Adipocyte (in vitro differentiated cells): ENCODE measurements around the gene ATP5ME.
"Not testable (repeated sequence)": the region's sequence is repeated elsewhere in the genome, so short reads cannot be mapped to it uniquely, and the experiment has no call there.

Experiments
- DNase-seq: peaks from one replicate; pipeline ENCODE4 v3.0.0-alpha.2; 2015; ENCODE audit warnings: low read depth
- H3K27me3 ChIP-seq: replicated peaks from 2 replicates; pipeline ENCODE4 v1.7.0; 2013; ENCODE audit warnings: mild to moderate bottlenecking, low read length, moderate library complexity; ENCODE audit not compliant: control insufficient read depth, insufficient read depth
- H3K36me3 ChIP-seq: 2 replicates; pipeline ENCODE4 v1.7.0; 2013; ENCODE audit warnings: low read length, mild to moderate bottlenecking, moderate library complexity; ENCODE audit not compliant: control insufficient read depth, insufficient read depth, severe bottlenecking
- H3K4me1 ChIP-seq: 2 replicates; pipeline ENCODE4 v1.7.0; 2013; ENCODE audit warnings: mild to moderate bottlenecking, low read length, moderate library complexity; ENCODE audit not compliant: control insufficient read depth, insufficient read depth
- H3K4me3 ChIP-seq: 2 replicates; pipeline ENCODE4 v1.7.0; 2013; ENCODE audit warnings: mild to moderate bottlenecking, low read length, moderate library complexity
- H3K9ac ChIP-seq: 2 replicates; pipeline ENCODE4 v1.7.0; 2013; ENCODE audit warnings: mild to moderate bottlenecking, low read length, moderate library complexity
- H3K9me3 ChIP-seq: 2 replicates; pipeline ENCODE4 v1.7.0; 2013; ENCODE audit warnings: mild to moderate bottlenecking, low read length, moderate library complexity; ENCODE audit not compliant: control insufficient read depth

ATP5ME gene

DNA sequence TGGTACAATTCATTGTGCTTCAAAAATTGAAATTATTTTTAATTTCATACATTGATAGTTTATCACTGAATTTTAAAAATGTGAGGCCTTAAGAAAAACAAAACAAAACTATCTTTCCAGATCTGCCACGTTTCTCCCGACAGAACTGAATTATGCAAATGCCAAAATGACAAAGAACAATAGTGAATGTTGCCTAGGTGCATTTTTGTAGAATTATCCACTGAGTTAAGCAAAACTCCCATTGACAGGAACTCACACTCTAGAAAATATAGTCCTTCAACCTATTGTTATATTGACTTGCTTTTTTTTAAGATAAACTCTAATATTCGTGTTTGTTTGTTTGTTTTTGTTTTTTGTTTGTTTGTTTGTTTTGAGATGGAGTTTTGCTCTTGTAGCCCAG is 38.0 kb upstream of the ATP5ME start:
- no peak for DNase-seq
- H3K4me3 ChIP-seq: no peak overlapping the region
- H3K9me3 ChIP-seq: no peaks in the 10 kb centered on the region
- H3K27me3 ChIP-seq: no peaks in the 10 kb centered on the region
- H3K4me1 ChIP-seq: peaks cover 15% of the 10 kb centered on the region
- no peak overlapping the region for H3K9ac ChIP-seq
- no peaks in the 10 kb centered on the region for H3K36me3 ChIP-seq

DNA sequence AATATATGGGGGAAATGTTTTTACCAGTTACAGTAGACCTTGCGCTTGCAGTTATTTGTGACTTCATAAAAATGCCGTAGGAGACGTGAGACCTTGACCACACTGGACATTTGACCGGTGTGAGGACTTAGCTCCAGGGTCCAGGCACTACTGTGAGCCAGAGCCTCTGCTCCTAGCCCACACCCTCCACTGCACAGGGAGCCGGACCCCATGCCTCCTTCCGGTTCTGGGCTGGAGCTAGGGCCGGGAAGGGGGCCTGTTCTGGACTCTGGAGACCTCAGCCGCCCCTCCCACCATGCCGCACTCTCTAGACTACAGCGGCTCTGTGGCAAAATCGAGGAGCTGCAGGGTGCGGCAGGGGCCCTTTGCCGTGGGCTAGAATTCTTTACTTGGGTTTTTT is 36.8 kb upstream of the ATP5ME start:
- H3K4me1 ChIP-seq: peaks cover 19% of the 10 kb centered on the region
- H3K9me3 ChIP-seq: no peaks in the 10 kb centered on the region
- no peak overlapping the region for H3K9ac ChIP-seq
- DNase-seq: no peak
- H3K4me3 ChIP-seq: no peak overlapping the region
- no peaks in the 10 kb centered on the region for H3K36me3 ChIP-seq
- no peaks in the 10 kb centered on the region for H3K27me3 ChIP-seq

DNA sequence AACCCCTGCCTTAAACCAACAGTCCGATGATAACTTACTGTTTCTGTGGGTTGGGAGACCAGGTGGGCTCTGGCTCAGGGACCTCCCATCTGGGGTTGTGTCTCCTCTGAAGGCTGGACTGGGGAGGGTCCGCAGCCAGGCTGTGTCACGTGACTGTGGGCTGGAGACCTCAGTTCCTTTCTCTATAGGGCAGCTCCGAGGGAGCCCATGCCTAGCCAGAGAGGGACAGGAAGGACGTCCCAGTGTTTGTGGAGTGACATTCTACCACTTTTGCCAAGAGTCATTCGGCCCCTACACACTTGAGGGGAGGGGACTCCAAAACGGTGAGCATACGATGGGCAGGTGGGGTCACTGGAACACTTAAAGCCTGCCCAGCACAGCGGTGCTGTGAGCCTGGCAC is 36.0 kb upstream of the ATP5ME start:
- no peak for DNase-seq
- Histone ChIP-seq H3K9me3 (no peaks in the 10 kb centered on the region), H3K27me3 (no peaks in the 10 kb centered on the region), H3K36me3 (no peaks in the 10 kb centered on the region), H3K9ac (no peak overlapping the region), H3K4me3 (no peak overlapping the region), H3K4me1 (peaks cover 21% of the 10 kb centered on the region)

DNA sequence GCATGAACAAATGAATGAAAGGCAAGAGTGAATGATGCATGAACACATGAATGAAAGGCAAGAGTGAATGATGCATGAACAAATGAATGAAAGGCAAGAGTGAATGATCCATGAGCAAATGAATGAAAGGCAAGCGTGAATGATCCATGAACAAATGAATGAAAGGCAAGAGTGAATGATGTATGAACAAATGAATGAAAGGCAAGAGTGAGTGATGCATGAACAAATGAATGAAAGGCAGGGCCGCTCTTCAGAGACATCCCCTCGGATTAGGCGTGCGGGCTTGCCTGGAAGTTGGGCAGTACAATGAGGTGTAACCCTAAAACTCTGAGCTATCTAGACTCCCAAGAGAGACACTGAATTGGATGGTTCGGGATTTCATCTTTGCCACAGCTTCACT is 35.3 kb upstream of the ATP5ME start:
- Histone ChIP-seq H3K36me3 (no peaks in the 10 kb centered on the region), H3K27me3 (no peaks in the 10 kb centered on the region), H3K9me3 (no peaks in the 10 kb centered on the region), H3K4me3 (no peak overlapping the region), H3K4me1 (peaks cover 23% of the 10 kb centered on the region), H3K9ac (no peak overlapping the region)
- DNase-seq: no peak

DNA sequence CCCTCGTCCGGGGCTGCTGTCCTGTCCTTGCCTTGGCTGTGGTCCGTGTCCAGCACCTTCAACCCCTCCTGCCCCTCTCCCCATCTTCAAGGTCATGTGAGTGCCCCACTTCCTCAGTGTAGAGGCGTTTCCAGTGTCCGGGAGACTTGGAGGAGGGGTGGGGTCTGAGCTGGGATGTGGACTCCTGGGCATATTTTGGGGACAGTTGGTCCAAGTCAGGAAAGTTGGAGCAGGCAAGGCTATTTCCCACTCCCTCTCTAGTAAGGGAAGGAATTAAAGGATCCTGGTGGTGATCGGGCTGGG is 34.5 kb upstream of the ATP5ME start:
- Histone ChIP-seq H3K9ac (no peak overlapping the region), H3K27me3 (no peaks in the 10 kb centered on the region), H3K4me3 (peak overlapping the region; percentile 55), H3K4me1 (peaks cover 23% of the 10 kb centered on the region), H3K36me3 (no peaks in the 10 kb centered on the region), H3K9me3 (no peaks in the 10 kb centered on the region)
- DNase-seq: no peak

DNA sequence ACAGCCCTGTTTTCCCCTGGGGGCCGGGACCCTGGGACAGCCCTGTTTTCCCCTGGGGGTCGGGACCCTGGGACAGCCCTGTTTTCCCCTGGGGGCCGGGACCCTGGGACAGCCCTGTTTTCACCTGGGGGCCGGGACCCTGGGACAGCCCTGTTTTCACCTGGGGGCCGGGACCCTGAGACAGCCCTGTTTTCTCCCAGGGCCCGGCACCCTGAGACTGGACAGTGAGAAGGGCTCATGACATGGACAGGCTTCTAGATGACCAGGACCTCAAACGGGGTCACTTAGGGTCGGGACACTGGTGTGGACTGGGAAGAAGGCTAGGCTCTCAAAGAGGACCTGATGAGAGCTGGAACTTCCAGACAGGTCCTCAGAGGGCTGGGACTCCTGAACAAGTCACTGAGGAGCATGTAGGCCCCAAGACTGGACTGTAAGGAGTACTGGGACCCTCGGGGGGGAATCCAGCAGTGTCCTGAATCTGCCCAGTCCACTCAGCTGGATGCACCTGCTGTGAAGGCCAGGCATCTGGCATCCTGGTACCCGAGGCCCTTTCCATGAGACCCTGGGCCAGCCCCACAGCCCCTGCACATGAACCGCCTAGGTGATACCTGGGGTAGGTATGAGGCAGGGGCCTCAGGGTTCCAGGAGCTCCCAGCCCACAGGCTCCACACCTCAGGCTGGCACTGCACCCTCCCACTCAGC is 34.0 kb upstream of the ATP5ME start:
- no peak for DNase-seq
- no peaks in the 10 kb centered on the region for H3K9me3 ChIP-seq
- no peaks in the 10 kb centered on the region for H3K36me3 ChIP-seq
- H3K4me3 ChIP-seq: peak overlapping the region; percentile 55
- H3K9ac ChIP-seq: no peak overlapping the region
- H3K4me1 ChIP-seq: peaks cover 23% of the 10 kb centered on the region
- H3K27me3 ChIP-seq: no peaks in the 10 kb centered on the region

DNA sequence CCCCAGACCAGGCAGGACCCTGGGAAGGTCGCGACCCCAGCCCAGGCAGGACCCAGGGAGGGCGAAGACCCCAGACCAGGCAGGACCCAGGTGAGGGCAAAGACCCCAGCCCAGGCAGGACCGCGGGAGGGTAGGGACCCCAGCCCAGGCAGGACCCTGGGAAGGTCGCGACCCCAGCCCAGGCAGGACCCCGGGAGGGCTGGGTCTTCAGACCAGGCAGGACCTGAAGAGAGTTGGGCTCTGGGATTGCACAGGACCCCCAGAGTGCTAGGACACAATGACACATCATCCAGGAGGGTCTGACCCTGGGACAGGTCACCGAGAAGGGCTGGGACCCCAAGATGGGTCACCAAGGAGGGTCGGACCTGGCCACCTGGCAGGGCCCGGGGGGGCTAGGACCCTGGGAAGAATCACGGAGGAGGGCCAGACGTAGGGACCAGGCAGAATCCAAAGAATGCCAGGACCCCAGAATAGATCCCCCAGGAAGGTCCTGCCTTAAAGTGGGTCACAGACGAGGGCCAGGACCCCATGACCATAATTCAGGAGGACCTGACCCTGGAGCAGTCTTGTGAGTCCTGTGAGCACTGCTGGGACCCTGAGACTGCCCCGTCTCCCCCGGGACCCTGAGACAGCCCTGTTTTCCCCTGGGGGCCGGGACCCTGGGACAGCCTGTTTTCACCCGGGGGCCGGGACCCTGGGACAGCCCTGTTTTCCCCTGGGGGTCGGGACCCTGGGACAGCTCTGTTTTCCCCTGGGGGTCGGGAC is 32.9 kb upstream of the ATP5ME start:
- no peak for DNase-seq
- H3K27me3 ChIP-seq: no peaks in the 10 kb centered on the region
- peak overlapping the region; percentile 96 for H3K4me3 ChIP-seq

DNA sequence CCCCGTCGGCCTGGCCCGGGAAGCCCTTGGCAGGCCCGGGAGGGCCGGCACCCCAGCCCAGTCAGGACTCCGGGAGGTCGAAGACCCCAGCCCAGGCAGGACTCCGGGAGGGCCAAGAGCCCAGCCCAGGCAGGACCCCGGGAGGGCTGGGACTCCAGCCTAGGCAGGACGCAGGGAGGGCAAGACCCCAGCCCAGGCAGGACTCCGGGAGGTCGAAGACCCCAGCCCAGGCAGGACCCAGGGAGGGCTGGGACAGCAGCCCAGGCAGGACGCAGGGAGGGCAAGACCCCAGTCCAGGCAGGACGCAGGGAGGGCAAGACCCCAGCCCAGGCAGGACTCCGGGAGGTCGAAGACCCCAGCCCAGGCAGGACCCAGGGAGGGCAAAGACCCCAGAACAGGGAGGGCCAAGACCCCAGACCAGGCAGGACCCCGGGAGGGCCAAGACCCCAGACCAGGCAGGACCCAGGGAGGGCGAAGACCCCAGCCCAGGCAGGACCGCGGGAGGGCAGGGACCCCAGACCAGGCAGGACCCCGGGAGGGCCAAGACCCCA is 32.1 kb upstream of the ATP5ME start:
- H3K4me3 ChIP-seq: peak overlapping the region; percentile 96
- DNase-seq, H3K36me3 ChIP-seq, H3K9me3 ChIP-seq, H3K27me3 ChIP-seq: not testable (repeated sequence)
- peak overlapping the region; percentile 100 for H3K9ac ChIP-seq
- H3K4me1 ChIP-seq: peaks cover 23% of the 10 kb centered on the region

More for the DNA sequence above, 32.9 kb upstream of the ATP5ME start:
- H3K4me1 ChIP-seq: peaks cover 23% of the 10 kb centered on the region
- no peaks in the 10 kb centered on the region for H3K36me3 ChIP-seq
- no peaks in the 10 kb centered on the region for H3K9me3 ChIP-seq
- peak overlapping the region; percentile 100 for H3K9ac ChIP-seq

DNA sequence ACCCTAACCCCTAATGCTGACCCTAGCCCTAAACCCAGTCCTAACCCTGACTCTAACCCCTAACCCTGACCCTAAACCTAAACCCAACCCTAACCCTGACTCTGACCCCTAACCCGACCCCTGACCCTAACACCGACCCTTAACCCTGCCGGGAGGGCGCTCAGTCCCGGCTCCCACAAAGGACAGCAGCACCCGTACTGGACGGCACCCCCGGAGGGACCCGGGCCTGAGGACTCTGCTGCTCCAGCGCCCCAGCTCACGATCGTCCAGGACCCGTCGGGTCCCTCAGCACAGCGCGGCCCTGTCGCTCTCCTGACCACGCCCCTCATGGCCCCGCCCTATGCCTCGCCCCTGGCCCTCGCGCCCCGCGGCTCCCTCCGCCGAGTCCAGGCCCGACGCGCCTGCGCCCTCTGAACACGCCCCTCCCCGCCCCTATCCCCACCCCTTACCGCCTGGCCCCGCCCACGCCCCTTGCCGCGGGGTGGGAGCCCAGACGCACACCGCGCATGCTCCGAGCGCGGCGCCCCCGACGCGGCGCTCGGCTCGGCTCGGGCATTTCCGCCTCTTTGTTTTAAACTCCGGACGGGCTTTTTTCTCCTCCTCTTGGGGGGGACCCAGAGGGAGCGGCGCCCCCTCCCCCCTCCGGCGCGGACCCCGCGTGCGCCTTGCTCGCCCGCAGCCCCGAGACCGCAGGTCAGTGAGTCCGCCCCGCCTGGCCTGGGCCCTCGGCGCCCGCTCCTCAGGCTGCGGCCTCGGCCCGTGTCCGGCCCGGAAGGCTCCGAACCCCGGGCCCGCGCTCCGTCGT is 31.4 kb upstream of the ATP5ME start, which contains the start of gene PCGF3:
Gene PCGF3, plus strand, starts transcription at position 555 of the 805 bp plus-strand sequence. CDS start 27,849 bp downstream, outside the sequence.
- peak within 1 kb of the TSS; percentile 96 for H3K4me3 ChIP-seq
- no peaks in the 10 kb centered on the region for H3K9me3 ChIP-seq
- peak; percentile 99 for DNase-seq
- peak within 1 kb of the TSS; percentile 100 for H3K9ac ChIP-seq
- no peaks in the 10 kb centered on the region for H3K27me3 ChIP-seq
- H3K36me3 ChIP-seq: no peaks in the 10 kb centered on the region
- peaks cover 23% of the 10 kb centered on the region for H3K4me1 ChIP-seq

DNA sequence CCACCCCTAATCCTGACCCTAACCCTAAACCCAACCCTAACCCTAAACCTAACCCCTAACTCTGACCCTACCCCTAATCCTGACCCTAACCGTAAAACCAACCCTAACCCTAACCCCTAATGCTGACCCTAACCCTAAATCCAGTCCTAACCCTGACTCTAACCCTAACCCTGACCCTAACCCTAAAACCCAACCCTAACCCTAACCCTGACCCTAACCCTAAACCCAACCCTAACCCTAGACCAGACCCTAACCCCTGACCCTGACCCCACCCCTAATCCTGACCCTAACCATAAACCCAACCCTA is 30.8 kb upstream of the ATP5ME start:
- Histone ChIP-seq H3K27me3 (no peaks in the 10 kb centered on the region), H3K36me3 (no peaks in the 10 kb centered on the region), H3K9me3 (no peaks in the 10 kb centered on the region), H3K9ac (peak overlapping the region; percentile 90), H3K4me1 (peaks cover 21% of the 10 kb centered on the region), H3K4me3 (peak overlapping the region; percentile 84)
- no peak for DNase-seq
